ENCODE data around the gene ARHGAP19.

DNA sequence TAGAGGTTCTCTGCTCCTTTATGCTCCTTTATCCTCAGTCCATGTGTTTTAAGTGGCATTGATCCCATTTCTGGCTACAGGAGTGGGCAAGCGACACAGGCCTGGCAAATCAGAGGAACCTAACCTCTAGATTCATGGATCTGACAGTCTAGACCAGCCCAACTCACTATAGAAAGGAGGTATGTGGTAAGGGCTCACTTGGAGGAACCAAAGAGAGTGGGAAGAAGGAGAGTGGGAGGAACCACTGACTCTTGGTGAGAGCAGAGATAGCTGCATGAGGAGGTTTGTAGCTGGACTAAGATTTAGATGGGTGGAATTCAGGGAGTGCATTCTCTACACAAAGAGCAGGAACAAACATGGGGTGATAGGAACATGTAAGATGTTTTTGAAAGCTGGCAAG lies 15.0 kb upstream of the ARHGAP19 start:
- TF ChIP-seq, protein P1, sequence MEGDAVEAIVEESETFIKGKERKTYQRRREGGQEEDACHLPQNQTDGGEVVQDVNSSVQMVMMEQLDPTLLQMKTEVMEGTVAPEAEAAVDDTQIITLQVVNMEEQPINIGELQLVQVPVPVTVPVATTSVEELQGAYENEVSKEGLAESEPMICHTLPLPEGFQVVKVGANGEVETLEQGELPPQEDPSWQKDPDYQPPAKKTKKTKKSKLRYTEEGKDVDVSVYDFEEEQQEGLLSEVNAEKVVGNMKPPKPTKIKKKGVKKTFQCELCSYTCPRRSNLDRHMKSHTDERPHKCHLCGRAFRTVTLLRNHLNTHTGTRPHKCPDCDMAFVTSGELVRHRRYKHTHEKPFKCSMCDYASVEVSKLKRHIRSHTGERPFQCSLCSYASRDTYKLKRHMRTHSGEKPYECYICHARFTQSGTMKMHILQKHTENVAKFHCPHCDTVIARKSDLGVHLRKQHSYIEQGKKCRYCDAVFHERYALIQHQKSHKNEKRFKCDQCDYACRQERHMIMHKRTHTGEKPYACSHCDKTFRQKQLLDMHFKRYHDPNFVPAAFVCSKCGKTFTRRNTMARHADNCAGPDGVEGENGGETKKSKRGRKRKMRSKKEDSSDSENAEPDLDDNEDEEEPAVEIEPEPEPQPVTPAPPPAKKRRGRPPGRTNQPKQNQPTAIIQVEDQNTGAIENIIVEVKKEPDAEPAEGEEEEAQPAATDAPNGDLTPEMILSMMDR (conservative IDR thresholded peaks at IDR 0.05) = no peak
- TF ChIP-seq EZH2 (IDR thresholded peaks at IDR 0.05; ENCODE audit: low read depth) = no peak
